Measurements from ENCODE around the gene SLC2A5.

DNA sequence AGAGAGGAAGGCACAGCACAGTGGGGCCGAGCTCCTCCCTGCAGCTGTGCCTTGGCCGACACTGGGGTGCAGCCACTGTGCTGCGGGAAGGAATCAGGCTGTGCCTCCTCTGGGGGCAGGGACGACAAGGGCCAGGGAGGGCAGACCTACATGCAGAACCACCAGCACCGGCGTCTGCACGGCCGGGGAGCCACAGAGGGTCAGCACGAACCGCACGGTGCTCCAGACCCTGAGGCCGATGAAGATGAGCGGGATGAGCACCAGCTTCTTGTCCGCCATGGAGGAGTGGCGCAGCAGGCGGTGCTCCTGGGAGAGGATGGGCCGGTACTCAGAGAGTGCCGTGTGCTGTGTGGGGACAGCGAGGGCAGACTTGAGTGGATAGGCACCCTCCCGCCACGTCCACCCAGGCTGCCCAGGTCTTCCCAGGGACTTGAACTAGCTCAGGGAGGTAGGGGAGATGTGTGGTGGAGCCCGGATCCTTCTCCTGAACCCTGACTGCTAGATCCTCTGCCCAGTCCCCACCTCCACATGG, 36.0 kb upstream of the SLC2A5 start:
- TF ChIP-seq FOXM1 (IDR thresholded peaks at IDR 0.05; ENCODE audit: borderline replicate concordance, low read depth) = no peak
- TF ChIP-seq, protein P1, sequence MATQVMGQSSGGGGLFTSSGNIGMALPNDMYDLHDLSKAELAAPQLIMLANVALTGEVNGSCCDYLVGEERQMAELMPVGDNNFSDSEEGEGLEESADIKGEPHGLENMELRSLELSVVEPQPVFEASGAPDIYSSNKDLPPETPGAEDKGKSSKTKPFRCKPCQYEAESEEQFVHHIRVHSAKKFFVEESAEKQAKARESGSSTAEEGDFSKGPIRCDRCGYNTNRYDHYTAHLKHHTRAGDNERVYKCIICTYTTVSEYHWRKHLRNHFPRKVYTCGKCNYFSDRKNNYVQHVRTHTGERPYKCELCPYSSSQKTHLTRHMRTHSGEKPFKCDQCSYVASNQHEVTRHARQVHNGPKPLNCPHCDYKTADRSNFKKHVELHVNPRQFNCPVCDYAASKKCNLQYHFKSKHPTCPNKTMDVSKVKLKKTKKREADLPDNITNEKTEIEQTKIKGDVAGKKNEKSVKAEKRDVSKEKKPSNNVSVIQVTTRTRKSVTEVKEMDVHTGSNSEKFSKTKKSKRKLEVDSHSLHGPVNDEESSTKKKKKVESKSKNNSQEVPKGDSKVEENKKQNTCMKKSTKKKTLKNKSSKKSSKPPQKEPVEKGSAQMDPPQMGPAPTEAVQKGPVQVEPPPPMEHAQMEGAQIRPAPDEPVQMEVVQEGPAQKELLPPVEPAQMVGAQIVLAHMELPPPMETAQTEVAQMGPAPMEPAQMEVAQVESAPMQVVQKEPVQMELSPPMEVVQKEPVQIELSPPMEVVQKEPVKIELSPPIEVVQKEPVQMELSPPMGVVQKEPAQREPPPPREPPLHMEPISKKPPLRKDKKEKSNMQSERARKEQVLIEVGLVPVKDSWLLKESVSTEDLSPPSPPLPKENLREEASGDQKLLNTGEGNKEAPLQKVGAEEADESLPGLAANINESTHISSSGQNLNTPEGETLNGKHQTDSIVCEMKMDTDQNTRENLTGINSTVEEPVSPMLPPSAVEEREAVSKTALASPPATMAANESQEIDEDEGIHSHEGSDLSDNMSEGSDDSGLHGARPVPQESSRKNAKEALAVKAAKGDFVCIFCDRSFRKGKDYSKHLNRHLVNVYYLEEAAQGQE (IDR thresholded peaks at IDR 0.05; ENCODE audit: low read depth) = no peak
- no peak for TF ChIP-seq RAD21 (IDR thresholded peaks at IDR 0.05; ENCODE audit: low read depth)
- no peak for TF ChIP-seq CEBPB (IDR thresholded peaks at IDR 0.05)
- TF ChIP-seq, protein P2, sequence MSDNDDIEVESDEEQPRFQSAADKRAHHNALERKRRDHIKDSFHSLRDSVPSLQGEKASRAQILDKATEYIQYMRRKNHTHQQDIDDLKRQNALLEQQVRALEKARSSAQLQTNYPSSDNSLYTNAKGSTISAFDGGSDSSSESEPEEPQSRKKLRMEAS (IDR thresholded peaks at IDR 0.05) = no peak
- TF ChIP-seq EP300 (IDR thresholded peaks at IDR 0.05; ENCODE audit: borderline replicate concordance) = no peak
- no peak for TF ChIP-seq CREB1 (IDR thresholded peaks at IDR 0.05; ENCODE audit: low read depth)
- TF ChIP-seq EGR1 (IDR thresholded peaks at IDR 0.05) = no peak
- no peak for TF ChIP-seq NFIC (IDR thresholded peaks at IDR 0.05)
- no peak for TF ChIP-seq YY1 (IDR thresholded peaks at IDR 0.05; ENCODE audit: low read depth)

Measured in Ishikawa (cell line).